ENCODE data around the gene YTHDC2.

The YTHDC2 gene

DNA sequence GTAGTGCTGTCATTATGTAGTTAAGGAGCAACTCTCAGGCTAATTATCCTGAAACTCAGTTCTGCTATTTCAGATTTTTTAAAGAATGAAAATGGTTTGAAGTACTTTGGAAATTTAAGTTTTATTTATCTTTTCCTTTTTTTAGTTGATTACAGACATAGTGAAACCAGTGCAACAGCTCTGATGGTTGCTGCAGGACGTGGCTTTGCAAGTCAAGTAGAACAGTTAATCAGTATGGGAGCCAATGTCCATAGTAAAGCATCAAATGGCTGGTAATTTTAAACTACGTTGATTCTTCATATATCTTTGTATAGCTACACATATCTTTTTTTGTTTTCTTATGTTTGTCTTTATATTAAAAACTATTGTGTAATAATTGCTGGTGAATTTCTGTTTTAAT is 34.9 kb downstream of the YTHDC2 start:
- TF ChIP-seq CTCF (IDR thresholded peaks at IDR 0.05): no peak

DNA sequence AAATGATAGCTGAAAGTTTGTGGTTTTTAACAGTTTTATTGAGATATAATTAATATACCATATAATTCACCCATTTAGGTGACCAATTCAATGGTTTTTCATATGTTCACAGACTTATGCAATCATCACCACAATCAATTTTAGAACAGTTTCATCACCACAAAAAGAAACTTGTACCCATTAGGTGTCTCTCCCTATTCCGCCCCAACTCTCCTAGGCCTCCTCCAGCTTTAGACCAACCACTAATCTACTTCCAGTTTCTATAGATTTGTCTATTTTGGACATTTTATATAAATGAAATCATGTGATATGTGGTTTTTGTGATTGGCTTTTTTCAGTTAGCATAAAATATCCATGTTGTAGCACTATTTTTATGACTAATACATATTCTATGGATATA is 38.6 kb downstream of the YTHDC2 start:
- no peak for TF ChIP-seq CTCF (IDR thresholded peaks at IDR 0.05)

DNA sequence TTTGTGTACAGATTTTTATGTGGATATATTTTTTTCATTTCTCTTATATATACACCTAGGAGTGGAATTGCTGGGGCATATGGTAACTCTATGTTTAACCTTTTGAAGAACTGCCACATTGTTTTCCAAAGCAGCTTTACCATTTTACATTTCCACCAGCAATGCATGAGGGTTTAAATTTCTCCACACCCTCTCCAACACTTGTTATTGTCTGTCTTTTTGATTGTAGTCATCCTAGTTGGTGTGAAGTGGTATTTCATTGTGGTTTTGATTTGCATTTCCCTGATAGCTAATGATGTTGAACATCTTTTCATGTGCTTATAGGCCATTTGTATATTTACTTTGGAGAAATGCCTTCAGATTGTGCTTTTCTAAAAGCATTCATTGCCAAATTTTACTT is 39.1 kb downstream of the YTHDC2 start:
- TF ChIP-seq CTCF (IDR thresholded peaks at IDR 0.05): no peak

GRCh38 chr5:113562828-113563400 is 49.4 kb downstream of the YTHDC2 start:
- no peak for TF ChIP-seq CTCF (IDR thresholded peaks at IDR 0.05)

DNA sequence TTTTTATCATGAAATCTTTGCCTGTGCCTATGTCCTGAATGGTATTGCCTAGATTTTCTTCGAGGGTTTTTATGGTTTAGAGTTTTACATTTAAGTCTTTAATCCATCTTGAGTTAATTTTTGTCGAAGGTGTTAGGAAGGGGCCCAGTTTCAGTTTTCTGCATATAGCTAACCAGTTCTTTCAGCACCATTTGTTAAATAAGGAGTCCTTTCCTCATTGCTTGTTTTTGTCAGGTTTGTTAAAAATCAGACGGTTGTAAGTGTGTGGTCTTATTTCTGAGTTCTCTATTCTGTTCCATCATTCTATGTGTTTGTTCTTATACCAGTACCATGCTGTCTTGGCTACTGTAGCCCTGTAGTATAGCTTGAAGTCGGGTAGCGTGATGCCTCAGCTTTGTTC is 55.9 kb downstream of the YTHDC2 start:
- TF ChIP-seq CTCF (IDR thresholded peaks at IDR 0.05): no peak

- no peak for TF ChIP-seq CTCF (IDR thresholded peaks at IDR 0.05)
These were observed 59.2 kb downstream of the YTHDC2 start for GRCh38 chr5:113572716-113573115.

DNA sequence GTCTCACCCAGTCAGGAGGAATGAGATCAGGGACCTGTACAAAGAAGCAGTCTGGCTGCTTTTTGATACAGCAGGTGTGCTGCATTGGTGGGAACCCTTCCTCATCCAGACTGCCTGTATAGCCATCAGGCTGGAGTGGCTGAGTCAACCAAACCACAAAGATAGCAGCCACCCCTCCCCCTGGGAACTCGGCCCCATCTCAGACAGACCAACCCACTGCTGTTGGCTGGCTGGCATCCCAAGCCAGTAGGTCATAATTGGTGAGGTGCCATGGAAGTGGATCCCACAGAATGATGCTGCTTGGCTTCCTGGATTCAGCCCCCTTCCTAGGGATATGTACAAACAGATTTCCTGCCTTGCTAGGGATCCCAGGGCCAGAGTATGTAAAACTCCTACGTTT is 60.9 kb downstream of the YTHDC2 start:
- no peak for TF ChIP-seq CTCF (IDR thresholded peaks at IDR 0.05)

DNA sequence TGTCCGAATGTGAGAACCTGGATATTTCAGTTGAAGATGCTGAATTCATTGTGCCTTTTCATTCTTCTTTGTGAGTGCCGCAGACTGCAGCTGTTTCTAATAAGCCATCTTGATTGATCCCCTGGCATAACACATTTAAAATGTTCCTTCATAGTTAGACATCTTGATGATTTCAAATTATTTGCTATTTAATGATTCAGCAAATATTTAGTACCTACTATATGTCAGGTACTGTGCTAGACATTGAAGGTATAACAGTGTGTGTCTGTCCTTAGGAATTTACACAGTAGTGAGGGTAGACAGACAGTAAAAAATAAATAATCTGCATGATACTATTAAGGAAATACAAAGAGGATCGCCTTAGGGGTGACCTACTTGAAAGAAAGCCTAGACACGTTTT is 61.6 kb downstream of the YTHDC2 start:
- no peak for TF ChIP-seq CTCF (IDR thresholded peaks at IDR 0.05)

Measured in LNCAP (cell line).